Measurements from ENCODE around the gene DDX23.

DNA sequence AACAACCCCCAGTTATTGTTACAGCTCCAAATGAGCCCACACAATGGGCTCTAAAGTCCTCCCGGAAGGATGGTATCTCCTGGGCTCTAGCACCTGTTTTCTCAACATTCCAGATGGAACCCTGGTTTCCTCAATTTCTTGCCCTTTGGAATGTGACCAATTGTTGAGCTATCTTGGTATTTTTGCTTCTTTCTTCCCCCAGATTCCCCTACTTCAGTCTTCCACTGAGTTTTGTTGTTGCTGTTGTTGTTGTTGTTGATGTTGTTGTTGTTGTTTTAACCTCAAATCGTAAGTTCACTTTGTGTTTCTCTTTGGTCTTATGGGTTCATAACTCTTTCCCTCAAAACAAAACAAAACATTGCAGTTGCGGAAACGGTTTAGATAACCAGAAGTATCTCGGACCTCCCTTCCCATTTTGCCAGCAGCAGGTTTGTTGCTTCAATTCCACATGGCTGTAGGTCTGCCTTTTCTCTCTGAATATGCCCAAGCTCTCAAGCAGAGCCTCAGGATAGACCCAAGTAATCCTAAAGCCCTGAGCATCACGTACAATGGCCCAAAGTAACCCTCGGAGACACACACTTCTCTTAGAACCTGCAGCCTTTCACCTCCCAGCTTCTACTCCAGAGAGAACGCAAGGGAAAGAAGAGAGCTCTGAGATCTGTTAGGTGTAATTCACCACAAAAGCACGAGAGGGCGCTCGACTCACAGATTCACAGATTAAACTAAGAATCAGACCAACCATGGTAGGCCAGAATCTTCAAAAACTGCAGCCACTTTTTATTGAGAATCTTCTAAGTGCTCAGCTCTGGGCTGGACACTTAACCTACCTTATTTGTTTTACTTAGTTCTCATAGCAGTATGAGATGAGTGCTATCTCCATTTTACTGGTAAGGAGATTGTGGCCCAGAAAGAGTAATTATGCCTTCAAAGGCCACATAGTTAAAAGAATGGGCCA is 1.0 kb upstream of the DDX23 start:
- TF ChIP-seq, protein P1, sequence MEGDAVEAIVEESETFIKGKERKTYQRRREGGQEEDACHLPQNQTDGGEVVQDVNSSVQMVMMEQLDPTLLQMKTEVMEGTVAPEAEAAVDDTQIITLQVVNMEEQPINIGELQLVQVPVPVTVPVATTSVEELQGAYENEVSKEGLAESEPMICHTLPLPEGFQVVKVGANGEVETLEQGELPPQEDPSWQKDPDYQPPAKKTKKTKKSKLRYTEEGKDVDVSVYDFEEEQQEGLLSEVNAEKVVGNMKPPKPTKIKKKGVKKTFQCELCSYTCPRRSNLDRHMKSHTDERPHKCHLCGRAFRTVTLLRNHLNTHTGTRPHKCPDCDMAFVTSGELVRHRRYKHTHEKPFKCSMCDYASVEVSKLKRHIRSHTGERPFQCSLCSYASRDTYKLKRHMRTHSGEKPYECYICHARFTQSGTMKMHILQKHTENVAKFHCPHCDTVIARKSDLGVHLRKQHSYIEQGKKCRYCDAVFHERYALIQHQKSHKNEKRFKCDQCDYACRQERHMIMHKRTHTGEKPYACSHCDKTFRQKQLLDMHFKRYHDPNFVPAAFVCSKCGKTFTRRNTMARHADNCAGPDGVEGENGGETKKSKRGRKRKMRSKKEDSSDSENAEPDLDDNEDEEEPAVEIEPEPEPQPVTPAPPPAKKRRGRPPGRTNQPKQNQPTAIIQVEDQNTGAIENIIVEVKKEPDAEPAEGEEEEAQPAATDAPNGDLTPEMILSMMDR (IDR thresholded peaks at IDR 0.05): peak; percentile 98
- TF ChIP-seq EP300 (IDR thresholded peaks at IDR 0.05) (no peak), PHF8 (IDR thresholded peaks at IDR 0.05; ENCODE audit: borderline replicate concordance, low read depth) (no peak), TFCP2L1 (CRISPR knock-in tag; IDR thresholded peaks at IDR 0.05) (0 out of 2 replicates have a peak, but pooled peaks have one; percentile 3), MAX (IDR thresholded peaks at IDR 0.05) (no peak)
